HG03457 (cell line): ENCODE measurements around the gene PIK3CA.
"Not testable (repeated sequence)": the region's sequence is repeated elsewhere in the genome, so short reads cannot be mapped to it uniquely, and the experiment has no call there.

Source experiments
- ATAC-seq: cut with Tn5 transposase; IDR thresholded peaks from one replicate; pipeline ENCODE4 v1.9.1; 2021; ENCODE audit warnings: moderate number of reproducible peaks; ENCODE audit not compliant: unreplicated experiment

The PIK3CA gene

GRCh38 chr3:179259959-179260756, 112.0 kb downstream of the PIK3CA start:
- ATAC-seq, result not testable (repeated sequence)

- ATAC-seq, result peak; percentile 72
Observed at GRCh38 chr3:179260949-179261765, 113.0 kb downstream of the PIK3CA start.

- no peak for ATAC-seq
Observed at GRCh38 chr3:179263134-179263533, 115.0 kb downstream of the PIK3CA start.

GRCh38 chr3:179264449-179264848, 116.3 kb downstream of the PIK3CA start:
- ATAC-seq, result no peak

GRCh38 chr3:179265092-179265491, 116.9 kb downstream of the PIK3CA start:
- ATAC-seq, result no peak

- ATAC-seq, result peak; percentile 67
Observed at GRCh38 chr3:179265875-179266274, 117.7 kb downstream of the PIK3CA start.

- ATAC-seq, result no peak
Observed at GRCh38 chr3:179266701-179267211, 118.6 kb downstream of the PIK3CA start.

GRCh38 chr3:179268400-179269051, 120.4 kb downstream of the PIK3CA start:
- ATAC-seq, result no peak

- no peak for ATAC-seq
Observed at GRCh38 chr3:179269152-179269707, 121.1 kb downstream of the PIK3CA start.

GRCh38 chr3:179272385-179272784, 124.2 kb downstream of the PIK3CA start:
- ATAC-seq, result no peak

- ATAC-seq, result not testable (repeated sequence)
Observed at GRCh38 chr3:179274434-179274833, 126.3 kb downstream of the PIK3CA start.

- no peak for ATAC-seq
Observed at GRCh38 chr3:179276001-179276400, 127.8 kb downstream of the PIK3CA start.

- no peak for ATAC-seq
Observed at GRCh38 chr3:179276743-179277142, 128.6 kb downstream of the PIK3CA start.

GRCh38 chr3:179278151-179278550, 130.0 kb downstream of the PIK3CA start:
- ATAC-seq, result no peak

GRCh38 chr3:179278932-179279693, 131.0 kb downstream of the PIK3CA start:
- ATAC-seq, result no peak

- ATAC-seq, result no peak
Observed at GRCh38 chr3:179279837-179280236, 131.7 kb downstream of the PIK3CA start.

GRCh38 chr3:179281825-179282224, 133.7 kb downstream of the PIK3CA start:
- ATAC-seq, result no peak

- ATAC-seq, result no peak
Observed at GRCh38 chr3:179286331-179286730, 138.2 kb downstream of the PIK3CA start.

- no peak for ATAC-seq
Observed at GRCh38 chr3:179288845-179289244, 140.7 kb downstream of the PIK3CA start.

GRCh38 chr3:179289295-179289694, 141.1 kb downstream of the PIK3CA start:
- no peak for ATAC-seq
